ENCODE data around the gene B3GAT3. TPM values are rescaled to one million over a fixed set of nuclear protein-coding genes. Genes with fewer than 3 reads are reported as not detected.
"Not testable (repeated sequence)": the region's sequence is repeated elsewhere in the genome, so short reads cannot be mapped to it uniquely, and the experiment has no call there.

B3GAT3 gene
- total RNA-seq, 4 donors from 2014 or later = 8.6 to 17.2 (median 12.9) TPM

DNA sequence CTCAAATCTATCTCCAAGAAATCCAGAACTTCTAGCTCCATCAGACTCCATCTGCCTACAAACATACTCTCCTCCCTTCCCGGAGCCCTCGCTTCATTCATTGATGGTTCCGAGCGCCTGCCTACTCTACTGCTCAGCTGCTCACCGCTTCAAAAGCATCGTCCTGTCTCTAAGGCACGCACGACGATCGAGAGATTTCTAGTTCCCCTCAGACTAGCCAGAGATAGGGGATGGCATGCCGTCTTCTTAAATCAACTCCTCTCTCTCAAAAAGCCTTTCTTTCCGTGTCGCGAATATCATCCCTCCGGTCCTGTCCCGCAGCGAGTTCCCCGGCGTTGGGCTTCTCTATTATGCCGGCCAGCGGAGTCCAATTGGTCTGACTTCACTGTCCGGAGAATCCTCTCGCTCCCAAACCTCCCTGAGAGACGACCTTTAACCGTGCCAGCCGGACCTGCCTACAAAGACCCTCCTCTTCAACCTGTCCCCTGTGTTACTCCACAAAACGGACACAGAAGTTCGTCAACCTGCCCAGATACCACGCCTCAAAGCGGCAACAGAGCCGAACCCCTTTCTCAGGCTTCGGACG, 48.7 kb downstream of the B3GAT3 start:
- TF ChIP-seq POLR2A (IDR thresholded peaks at IDR 0.05) = no peak
- TF ChIP-seq, protein P1, sequence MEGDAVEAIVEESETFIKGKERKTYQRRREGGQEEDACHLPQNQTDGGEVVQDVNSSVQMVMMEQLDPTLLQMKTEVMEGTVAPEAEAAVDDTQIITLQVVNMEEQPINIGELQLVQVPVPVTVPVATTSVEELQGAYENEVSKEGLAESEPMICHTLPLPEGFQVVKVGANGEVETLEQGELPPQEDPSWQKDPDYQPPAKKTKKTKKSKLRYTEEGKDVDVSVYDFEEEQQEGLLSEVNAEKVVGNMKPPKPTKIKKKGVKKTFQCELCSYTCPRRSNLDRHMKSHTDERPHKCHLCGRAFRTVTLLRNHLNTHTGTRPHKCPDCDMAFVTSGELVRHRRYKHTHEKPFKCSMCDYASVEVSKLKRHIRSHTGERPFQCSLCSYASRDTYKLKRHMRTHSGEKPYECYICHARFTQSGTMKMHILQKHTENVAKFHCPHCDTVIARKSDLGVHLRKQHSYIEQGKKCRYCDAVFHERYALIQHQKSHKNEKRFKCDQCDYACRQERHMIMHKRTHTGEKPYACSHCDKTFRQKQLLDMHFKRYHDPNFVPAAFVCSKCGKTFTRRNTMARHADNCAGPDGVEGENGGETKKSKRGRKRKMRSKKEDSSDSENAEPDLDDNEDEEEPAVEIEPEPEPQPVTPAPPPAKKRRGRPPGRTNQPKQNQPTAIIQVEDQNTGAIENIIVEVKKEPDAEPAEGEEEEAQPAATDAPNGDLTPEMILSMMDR (IDR thresholded peaks at IDR 0.05) = no peak
- intact Hi-C loops (cut with DNase I) = no loop called here
- Histone ChIP-seq H3K9me3 (no peaks in the 10 kb centered on the region), H3K4me1 (peaks cover 24 to 78% (median 38%) of the 10 kb centered on the region in 3 donors), H3K4me3 (peak overlapping the region; percentile 58 to 89 (median 82)), H3K27ac (peak overlapping the region; percentile 82 to 96 (median 90)), H3K27me3 (no peaks in the 10 kb centered on the region), H3K36me3 (peaks cover 0 to 74% (median 26%) of the 10 kb centered on the region in 3 donors)
- WGBS, 2 donors = 0 to 1% methylated on average over 29 to 31 of the region's 33 CpGs
- DNase-seq = no peak

DNA sequence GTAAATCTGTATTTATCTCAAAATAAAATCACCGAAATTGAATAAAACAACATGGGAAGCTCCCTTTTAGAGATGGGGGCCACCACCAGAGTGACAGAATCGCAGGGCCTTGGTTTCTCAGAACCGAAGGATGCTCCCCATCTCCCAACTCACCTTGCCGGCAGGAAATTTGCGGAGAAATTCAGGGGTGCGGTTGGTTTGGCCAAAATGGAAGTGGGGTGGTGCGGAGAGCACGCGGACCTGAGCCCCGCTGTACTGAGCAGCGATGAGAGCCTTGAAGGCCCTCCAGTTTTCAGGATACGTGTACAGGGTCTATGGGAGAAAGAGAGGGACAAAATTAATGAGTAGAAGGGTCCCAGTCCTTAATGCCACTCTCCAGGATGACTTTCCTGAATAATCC, 49.4 kb downstream of the B3GAT3 start:
- Histone ChIP-seq H3K27ac (peak overlapping the region; percentile 82 to 96 (median 90)), H3K4me3 (peak overlapping the region; percentile 58 to 89 (median 82)), H3K36me3 (peaks cover 0 to 74% (median 29%) of the 10 kb centered on the region in 3 donors)

DNA sequence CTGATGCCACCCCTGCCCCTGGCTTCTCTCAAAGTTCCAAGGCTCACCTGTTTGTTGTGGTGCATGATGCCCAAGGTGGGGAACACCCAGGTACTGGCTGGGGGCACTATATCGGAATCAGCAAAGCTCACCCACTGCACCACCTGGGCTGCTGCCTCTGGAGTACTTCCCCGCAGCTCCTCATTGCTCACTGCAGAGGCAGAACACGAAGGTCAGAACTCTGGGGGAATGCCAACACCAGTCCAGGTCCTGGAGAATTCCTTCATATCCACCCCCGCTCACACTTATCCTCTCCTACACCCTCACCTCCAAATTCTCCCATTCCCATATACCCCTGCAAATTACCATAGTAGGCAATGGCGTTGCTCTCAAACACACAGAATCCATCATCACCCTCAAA, 50.3 kb downstream of the B3GAT3 start:
- peaks cover 0 to 74% (median 38%) of the 10 kb centered on the region in 3 donors for H3K36me3 ChIP-seq
- DNase-seq; H3K27me3 ChIP-seq; H3K9me3 ChIP-seq; intact Hi-C loops (cut with DNase I); H3K4me3 ChIP-seq: not testable (repeated sequence)
- WGBS, 2 donors = 44 to 81% methylated on average over 3 to 4 of the region's 5 CpGs
- peak overlapping the region in 1 of 4 donors; percentile 96 for H3K27ac ChIP-seq
- H3K4me1 ChIP-seq = peaks cover 19 to 67% (median 36%) of the 10 kb centered on the region in 3 donors

More for the DNA sequence above, 49.4 kb downstream of the B3GAT3 start:
- Histone ChIP-seq H3K27me3 (no peaks in the 10 kb centered on the region), H3K9me3 (no peaks in the 10 kb centered on the region), H3K4me1 (peaks cover 24 to 75% (median 38%) of the 10 kb centered on the region in 3 donors)
- intact Hi-C loops (cut with DNase I) = no loop called here
- 53 to 61% methylated on average over 12 of the region's 12 CpGs for WGBS, 2 donors
- no peak for DNase-seq
- TF ChIP-seq, protein P1 (IDR thresholded peaks at IDR 0.05) = no peak
- no peak for TF ChIP-seq POLR2A (IDR thresholded peaks at IDR 0.05)

DNA sequence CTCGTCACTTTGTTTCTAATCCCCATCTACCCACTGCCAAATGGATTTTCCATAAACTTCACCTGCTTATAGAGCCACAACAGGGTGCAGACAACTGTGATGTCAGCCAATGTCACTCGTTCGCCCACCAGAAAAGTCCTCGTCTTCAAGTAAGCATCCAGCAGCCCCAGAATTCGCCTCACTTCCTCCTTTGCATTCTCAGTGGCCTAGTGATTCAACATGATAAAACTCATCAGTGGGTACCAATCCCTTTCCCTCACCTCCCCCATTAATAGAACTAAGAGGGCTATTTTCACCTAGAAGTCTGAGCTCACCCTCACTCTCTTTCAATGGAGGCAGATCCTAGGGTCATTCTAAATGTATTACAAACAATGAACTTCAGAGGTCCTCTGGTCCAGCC, 50.9 kb downstream of the B3GAT3 start:
- H3K4me3 ChIP-seq; intact Hi-C loops (cut with DNase I); DNase-seq; H3K9me3 ChIP-seq; H3K27me3 ChIP-seq: not testable (repeated sequence)
- Histone ChIP-seq H3K4me1 (peaks cover 17 to 67% (median 31%) of the 10 kb centered on the region in 3 donors), H3K27ac (peak overlapping the region in 1 of 4 donors; percentile 11), H3K36me3 (peaks cover 0 to 74% (median 41%) of the 10 kb centered on the region in 3 donors)
- 84 to 87% methylated on average over 5 of the region's 5 CpGs for WGBS, 2 donors

DNA sequence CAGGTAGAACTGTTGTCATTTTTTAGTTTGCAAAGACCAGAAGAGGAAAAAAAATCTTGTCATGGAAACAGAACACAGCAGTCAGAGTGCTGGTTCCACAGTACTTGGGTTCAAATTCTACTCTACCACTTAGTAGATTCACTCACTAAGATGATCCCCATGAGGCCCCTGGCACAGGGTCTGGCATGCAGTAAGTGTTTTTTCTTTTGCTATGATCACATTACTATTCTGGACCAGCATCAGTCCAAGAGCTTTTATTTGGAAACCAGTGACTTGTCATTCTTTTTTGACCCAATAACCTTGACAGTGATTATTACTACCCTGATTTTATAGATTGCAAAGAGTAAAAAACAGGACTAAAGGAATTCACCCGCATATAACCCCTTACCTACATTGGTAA, 52.2 kb downstream of the B3GAT3 start:
- 50 to 74% methylated on average over 1 of the region's 1 CpG for WGBS, 2 donors
- peak overlapping the region in 1 of 4 donors; percentile 9 for H3K27ac ChIP-seq
- no peak for TF ChIP-seq POLR2A (IDR thresholded peaks at IDR 0.05)
- TF ChIP-seq, protein P1 (IDR thresholded peaks at IDR 0.05) = no peak

DNA sequence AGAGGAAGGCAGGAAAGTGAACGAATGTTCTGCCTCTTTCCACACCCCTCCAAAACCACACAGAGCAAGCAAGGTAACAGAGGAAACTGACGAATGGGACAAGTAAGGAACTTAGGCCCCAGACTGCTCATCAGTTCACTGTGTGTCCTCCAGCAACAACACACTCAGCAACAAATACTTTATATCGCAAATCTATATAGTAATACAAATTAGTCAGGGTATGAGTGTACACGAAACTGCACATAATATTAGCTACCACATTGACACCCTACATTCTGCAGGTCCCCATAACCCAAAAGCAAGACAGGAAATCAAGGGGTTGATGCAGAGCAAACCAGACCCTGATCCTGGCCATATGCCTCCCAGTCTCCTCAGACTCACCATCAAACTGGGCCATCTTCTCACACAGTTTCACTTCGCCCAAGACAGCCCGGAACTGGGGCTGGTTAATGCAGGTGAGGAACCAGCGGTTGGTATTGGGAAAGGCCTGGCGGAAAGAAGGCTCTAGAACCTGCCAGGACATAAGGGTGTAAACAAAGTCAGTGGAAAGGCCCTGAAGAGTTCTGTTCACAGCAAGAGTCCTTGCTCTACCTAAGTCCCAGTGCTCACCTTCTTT, 54.7 kb downstream of the B3GAT3 start:
- no peak for TF ChIP-seq POLR2A (IDR thresholded peaks at IDR 0.05)
- no peaks in the 10 kb centered on the region for H3K9me3 ChIP-seq
- intact Hi-C loops (cut with DNase I) = no loop called here
- no peak overlapping the region for H3K4me3 ChIP-seq
- H3K4me1 ChIP-seq = peaks cover 0 to 54% (median 8%) of the 10 kb centered on the region in 3 donors
- no peak for DNase-seq
- H3K27me3 ChIP-seq = no peaks in the 10 kb centered on the region
- peak overlapping the region in 1 of 4 donors; percentile 16 for H3K27ac ChIP-seq
- 72 to 76% methylated on average over 8 of the region's 8 CpGs for WGBS, 2 donors
- H3K36me3 ChIP-seq = peaks cover 10 to 100% (median 60%) of the 10 kb centered on the region in 3 donors

More for the DNA sequence above, 52.2 kb downstream of the B3GAT3 start:
- peaks cover 0 to 81% (median 47%) of the 10 kb centered on the region in 3 donors for H3K36me3 ChIP-seq
- no peak overlapping the region for H3K4me3 ChIP-seq
- H3K9me3 ChIP-seq = no peaks in the 10 kb centered on the region
- intact Hi-C loops (cut with DNase I) = no loop called here
- peaks cover 4 to 56% (median 18%) of the 10 kb centered on the region in 3 donors for H3K4me1 ChIP-seq
- H3K27me3 ChIP-seq = no peaks in the 10 kb centered on the region
- no peak for DNase-seq
